ENCODE results near the gene LBHD2.

LBHD2 gene

DNA sequence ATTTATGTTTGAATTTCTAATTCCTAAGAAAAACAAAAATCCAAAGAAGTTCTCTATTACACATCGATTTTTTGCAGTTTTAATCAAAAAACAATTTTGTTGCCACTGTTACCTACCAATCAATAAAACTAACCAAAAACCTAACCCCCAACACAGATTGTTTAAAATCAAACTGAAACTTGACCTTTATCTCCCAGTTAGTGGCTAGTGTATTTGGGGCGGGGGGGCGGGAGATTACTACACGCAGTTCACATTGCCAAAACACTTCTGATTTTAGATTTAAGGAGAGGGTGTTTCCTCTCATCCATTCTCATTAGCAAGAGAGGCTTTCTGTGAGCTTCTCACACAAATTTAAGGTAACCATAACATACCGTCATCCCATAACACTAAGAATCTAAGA, 33.1 kb upstream of the LBHD2 start:
- Histone ChIP-seq H3K4me1 (ENCODE audit: low read depth, poor library complexity, severe bottlenecking) (peaks cover 5% of the 10 kb centered on the region), H3K36me3 (ENCODE audit: insufficient read depth) (no peaks in the 10 kb centered on the region), H3K27me3 (ENCODE audit: insufficient read depth, low read depth) (no peaks in the 10 kb centered on the region), H3K4me3 (IDR thresholded peaks at IDR 0.05; ENCODE audit: insufficient read depth, low read depth, low read length) (no peak overlapping the region), H2AFZ (ENCODE audit: low read depth) (no peak overlapping the region), H4K20me1 (ENCODE audit: insufficient read depth) (no peaks in the 10 kb centered on the region), H3K9ac (no peak overlapping the region), H3K27ac (no peak overlapping the region), H3K4me2 (no peak overlapping the region), H3K79me2 (ENCODE audit: insufficient read depth, low read depth) (peaks cover 5% of the 10 kb centered on the region)
- TF ChIP-seq, protein P1, sequence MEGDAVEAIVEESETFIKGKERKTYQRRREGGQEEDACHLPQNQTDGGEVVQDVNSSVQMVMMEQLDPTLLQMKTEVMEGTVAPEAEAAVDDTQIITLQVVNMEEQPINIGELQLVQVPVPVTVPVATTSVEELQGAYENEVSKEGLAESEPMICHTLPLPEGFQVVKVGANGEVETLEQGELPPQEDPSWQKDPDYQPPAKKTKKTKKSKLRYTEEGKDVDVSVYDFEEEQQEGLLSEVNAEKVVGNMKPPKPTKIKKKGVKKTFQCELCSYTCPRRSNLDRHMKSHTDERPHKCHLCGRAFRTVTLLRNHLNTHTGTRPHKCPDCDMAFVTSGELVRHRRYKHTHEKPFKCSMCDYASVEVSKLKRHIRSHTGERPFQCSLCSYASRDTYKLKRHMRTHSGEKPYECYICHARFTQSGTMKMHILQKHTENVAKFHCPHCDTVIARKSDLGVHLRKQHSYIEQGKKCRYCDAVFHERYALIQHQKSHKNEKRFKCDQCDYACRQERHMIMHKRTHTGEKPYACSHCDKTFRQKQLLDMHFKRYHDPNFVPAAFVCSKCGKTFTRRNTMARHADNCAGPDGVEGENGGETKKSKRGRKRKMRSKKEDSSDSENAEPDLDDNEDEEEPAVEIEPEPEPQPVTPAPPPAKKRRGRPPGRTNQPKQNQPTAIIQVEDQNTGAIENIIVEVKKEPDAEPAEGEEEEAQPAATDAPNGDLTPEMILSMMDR (conservative IDR thresholded peaks at IDR 0.05; ENCODE audit: low read depth, low read length): no peak

DNA sequence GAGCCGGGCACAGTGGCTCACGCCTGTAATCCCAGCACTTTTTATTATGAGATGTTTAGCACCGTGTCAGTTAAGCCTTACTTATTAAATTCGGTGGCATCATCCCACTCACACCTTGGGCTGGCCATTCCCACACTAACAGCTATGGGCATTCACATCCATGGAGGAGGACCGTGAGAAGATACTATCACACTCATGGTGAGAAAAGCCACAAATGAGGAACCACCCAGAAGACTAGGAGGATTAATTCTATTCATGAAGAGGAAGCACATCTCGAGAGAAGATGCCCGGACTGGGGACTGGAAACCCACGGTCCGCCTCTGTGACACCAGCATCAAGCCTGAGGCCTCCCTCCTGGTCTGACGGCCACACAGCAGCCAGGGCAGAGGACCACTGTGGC, 31.6 kb upstream of the LBHD2 start:
- TF ChIP-seq, protein P1 (conservative IDR thresholded peaks at IDR 0.05; ENCODE audit: low read depth, low read length): no peak
- Histone ChIP-seq H3K79me2 (ENCODE audit: insufficient read depth, low read depth) (peaks cover 9% of the 10 kb centered on the region), H3K27me3 (ENCODE audit: insufficient read depth, low read depth) (no peaks in the 10 kb centered on the region), H3K27ac (no peak overlapping the region), H3K4me1 (ENCODE audit: low read depth, poor library complexity, severe bottlenecking) (peaks cover 8% of the 10 kb centered on the region), H3K36me3 (ENCODE audit: insufficient read depth) (no peaks in the 10 kb centered on the region), H3K4me2 (no peak overlapping the region), H2AFZ (ENCODE audit: low read depth) (no peak overlapping the region), H4K20me1 (ENCODE audit: insufficient read depth) (no peaks in the 10 kb centered on the region), H3K9ac (no peak overlapping the region), H3K4me3 (IDR thresholded peaks at IDR 0.05; ENCODE audit: insufficient read depth, low read depth, low read length) (no peak overlapping the region)

DNA sequence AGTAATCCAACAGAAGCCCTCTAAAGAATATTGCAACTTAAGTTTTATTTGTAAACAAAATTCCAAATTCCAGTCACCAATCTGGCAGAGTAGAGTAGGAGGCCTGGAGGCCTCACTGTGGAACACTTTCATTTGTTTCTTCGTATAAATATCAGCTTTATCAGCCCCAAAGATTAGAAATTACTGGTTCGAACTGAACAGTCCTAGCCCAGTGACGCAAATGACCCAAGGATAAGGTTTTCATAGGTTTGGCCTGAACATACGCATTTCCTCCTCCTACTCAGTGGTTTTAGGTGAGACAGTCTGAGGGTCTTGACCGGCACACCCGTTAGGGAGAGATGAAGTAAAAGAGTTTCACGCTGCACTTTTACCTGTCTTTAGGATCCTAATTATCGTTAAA, 28.3 kb upstream of the LBHD2 start:
- Histone ChIP-seq H3K4me3 (IDR thresholded peaks at IDR 0.05; ENCODE audit: insufficient read depth, low read depth, low read length) (no peak overlapping the region), H3K4me1 (ENCODE audit: low read depth, poor library complexity, severe bottlenecking) (peaks cover 11% of the 10 kb centered on the region), H4K20me1 (ENCODE audit: insufficient read depth) (no peaks in the 10 kb centered on the region), H3K4me2 (peak overlapping the region; percentile 10; the same call in 1 of the 2 replicates), H3K27me3 (ENCODE audit: insufficient read depth, low read depth) (no peaks in the 10 kb centered on the region), H3K36me3 (ENCODE audit: insufficient read depth) (no peaks in the 10 kb centered on the region), H3K79me2 (ENCODE audit: insufficient read depth, low read depth) (peaks cover 9% of the 10 kb centered on the region), H3K9ac (no peak overlapping the region), H2AFZ (ENCODE audit: low read depth) (no peak overlapping the region), H3K27ac (no peak overlapping the region)
- TF ChIP-seq, protein P1 (conservative IDR thresholded peaks at IDR 0.05; ENCODE audit: low read depth, low read length): no peak

DNA sequence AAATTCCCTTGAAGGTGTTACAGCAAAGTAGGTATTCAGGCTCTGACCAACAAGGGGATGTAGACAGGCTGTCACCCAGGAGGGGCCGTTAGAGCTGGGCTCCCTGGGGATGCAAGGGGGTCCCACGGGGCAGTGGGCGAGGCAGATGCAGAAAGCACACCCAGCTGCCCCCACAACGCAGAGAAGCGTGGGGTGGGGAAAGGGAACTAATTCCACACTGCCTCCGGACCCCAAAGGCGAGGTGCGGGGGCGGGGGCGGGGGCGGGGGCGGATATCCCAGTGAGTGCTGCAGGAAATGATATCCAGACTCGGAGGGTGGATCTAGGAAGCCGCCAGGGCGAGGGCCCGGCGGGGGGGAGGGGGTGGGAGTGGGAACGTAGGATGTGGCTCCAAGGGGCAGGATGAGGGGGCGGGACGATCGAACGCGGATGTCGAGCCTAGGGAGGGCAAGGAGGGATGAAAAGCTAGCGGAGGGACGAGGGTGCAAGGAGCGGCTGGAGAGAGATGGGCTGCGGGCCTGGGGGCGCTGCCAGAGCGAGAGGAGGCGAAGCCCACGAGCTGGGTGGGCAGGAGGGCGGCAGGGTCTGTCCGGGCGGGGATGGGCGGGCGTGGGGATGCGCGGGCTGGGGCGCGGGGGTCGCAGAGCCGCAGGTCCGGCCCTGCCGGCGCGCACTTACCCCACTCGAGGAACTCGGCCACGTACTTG, 27.5 kb upstream of the LBHD2 start:
- Histone ChIP-seq H3K9ac (no peak overlapping the region), H2AFZ (ENCODE audit: low read depth) (0 out of 2 replicates have a peak overlapping the region, but pooled peaks have one; percentile 26), H3K27ac (no peak overlapping the region)

More for the DNA sequence above, 27.5 kb upstream of the LBHD2 start:
- Histone ChIP-seq H3K4me1 (ENCODE audit: low read depth, poor library complexity, severe bottlenecking) (peaks cover 19% of the 10 kb centered on the region), H4K20me1 (ENCODE audit: insufficient read depth) (no peaks in the 10 kb centered on the region), H3K4me3 (IDR thresholded peaks at IDR 0.05; ENCODE audit: insufficient read depth, low read depth, low read length) (no peak overlapping the region), H3K27me3 (ENCODE audit: insufficient read depth, low read depth) (no peaks in the 10 kb centered on the region), H3K36me3 (ENCODE audit: insufficient read depth) (no peaks in the 10 kb centered on the region), H3K79me2 (ENCODE audit: insufficient read depth, low read depth) (peaks cover 9% of the 10 kb centered on the region), H3K4me2 (peak overlapping the region; percentile 57)
- TF ChIP-seq, protein P1 (conservative IDR thresholded peaks at IDR 0.05; ENCODE audit: low read depth, low read length): no peak

All from KMS-11 (cell line).